Bronchial epithelial cell (primary cell): ENCODE measurements around the gene WDR37. TPM values are rescaled to one million over a fixed set of nuclear protein-coding genes. Genes with fewer than 3 reads are reported as not detected.

Experiments
- DNase-seq: peaks from one replicate; pipeline ENCODE4 v3.0.0-alpha.2; 2010; ENCODE audit warnings: low read depth
- FAIRE-seq: peaks from 2 replicates; lab custom pipeline; 2011; peaks lifted over from hg19 to GRCh38; lab: Jason Lieb, UNC
- H3K27me3 ChIP-seq: 2 replicates; pipeline ENCODE4 v1.5.1; 2011; ENCODE audit warnings: low read length; ENCODE audit not compliant: control insufficient read depth, insufficient read depth
- H3K36me3 ChIP-seq: 2 replicates; pipeline ENCODE4 v1.5.1; 2011; ENCODE audit warnings: low read length; ENCODE audit not compliant: control insufficient read depth, insufficient read depth
- H3K4me3 ChIP-seq: 2 replicates; pipeline ENCODE4 v1.5.1; 2011; ENCODE audit warnings: mild to moderate bottlenecking, low read depth, low read length, control low read depth
- total RNA-seq: library from RNA; depleted of rRNA; stranded (reverse); fragments of >200 nt; gene quantifications from 2 replicates; pipeline ENCODE4 v1.2.1, GENCODE V29; 2014
- TF ChIP-seq, protein P1 (sequence below): IDR thresholded peaks from 2 replicates; pipeline ENCODE4 v1.5.1; 2011; ENCODE audit warnings: mild to moderate bottlenecking, moderate library complexity, low read length, control low read depth, inconsistent platforms; ENCODE audit not compliant: insufficient read depth, severe bottlenecking

The WDR37 gene
- total RNA-seq, 1 donor from 2014 or later, result 11.1 TPM

DNA sequence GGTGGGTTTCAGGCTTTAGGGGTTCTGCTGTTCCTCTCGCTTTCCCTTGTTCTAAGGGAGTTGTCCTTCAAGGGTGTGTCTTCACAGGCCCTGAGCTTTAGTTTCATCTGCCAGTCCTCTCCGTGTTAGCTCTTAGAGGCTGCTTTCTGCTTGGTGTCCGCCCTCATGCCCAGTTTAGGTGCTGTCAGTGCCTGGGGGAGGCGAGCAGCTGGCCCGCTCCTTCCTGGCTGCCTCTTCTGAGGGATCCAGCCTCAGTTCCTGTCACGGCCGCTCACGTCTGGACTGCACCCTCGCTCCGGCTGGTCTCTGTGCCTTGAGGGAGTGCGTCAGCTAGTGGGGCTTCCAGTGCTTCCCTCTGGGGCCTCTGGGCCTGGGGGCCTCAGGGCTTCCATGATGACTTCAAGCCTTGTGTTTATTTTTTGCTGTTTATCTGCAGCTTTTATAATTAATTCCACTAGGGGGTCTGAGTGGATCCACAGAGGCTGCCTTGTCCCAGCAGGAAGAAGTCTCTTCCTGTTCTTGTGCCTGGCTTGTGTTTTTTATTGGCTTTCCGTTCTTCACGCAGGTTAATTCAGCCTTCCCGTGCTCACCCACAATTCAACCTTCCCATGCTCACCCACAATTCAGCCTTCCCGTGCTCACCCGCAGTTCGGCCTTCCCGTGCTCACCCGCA lies 33.0 kb downstream of the WDR37 start:
- FAIRE-seq, result no peak
- Histone ChIP-seq H3K4me3 (no peak overlapping the region), H3K27me3 (no peaks in the 10 kb centered on the region), H3K36me3 (peaks cover 27% of the 10 kb centered on the region)
- TF ChIP-seq, protein P1, sequence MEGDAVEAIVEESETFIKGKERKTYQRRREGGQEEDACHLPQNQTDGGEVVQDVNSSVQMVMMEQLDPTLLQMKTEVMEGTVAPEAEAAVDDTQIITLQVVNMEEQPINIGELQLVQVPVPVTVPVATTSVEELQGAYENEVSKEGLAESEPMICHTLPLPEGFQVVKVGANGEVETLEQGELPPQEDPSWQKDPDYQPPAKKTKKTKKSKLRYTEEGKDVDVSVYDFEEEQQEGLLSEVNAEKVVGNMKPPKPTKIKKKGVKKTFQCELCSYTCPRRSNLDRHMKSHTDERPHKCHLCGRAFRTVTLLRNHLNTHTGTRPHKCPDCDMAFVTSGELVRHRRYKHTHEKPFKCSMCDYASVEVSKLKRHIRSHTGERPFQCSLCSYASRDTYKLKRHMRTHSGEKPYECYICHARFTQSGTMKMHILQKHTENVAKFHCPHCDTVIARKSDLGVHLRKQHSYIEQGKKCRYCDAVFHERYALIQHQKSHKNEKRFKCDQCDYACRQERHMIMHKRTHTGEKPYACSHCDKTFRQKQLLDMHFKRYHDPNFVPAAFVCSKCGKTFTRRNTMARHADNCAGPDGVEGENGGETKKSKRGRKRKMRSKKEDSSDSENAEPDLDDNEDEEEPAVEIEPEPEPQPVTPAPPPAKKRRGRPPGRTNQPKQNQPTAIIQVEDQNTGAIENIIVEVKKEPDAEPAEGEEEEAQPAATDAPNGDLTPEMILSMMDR, result no peak
- no peak for DNase-seq

DNA sequence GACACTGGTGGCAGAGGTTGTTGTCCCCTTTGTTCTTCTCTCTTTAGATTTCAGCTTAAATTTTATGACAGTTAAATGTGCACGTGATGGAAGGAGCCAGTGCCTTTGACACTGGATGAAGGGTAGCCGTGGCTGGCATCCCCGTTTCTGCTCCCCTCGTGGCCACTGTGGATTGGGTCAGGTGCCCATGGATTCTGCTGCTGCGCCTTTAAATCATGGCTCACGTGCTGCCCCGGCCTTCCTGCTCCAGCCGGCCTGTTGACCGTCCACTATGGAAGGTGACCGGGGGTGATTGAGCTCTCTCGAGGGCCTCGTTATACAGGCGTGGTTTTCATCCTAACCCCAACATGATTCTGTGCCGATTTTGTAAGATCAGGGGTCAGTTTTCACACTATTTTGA lies 34.5 kb downstream of the WDR37 start:
- DNase-seq (no peak), FAIRE-seq (no peak)
- Histone ChIP-seq H3K36me3 (peaks cover 22% of the 10 kb centered on the region), H3K27me3 (no peaks in the 10 kb centered on the region), H3K4me3 (no peak overlapping the region)
- TF ChIP-seq, protein P1, result no peak

DNA sequence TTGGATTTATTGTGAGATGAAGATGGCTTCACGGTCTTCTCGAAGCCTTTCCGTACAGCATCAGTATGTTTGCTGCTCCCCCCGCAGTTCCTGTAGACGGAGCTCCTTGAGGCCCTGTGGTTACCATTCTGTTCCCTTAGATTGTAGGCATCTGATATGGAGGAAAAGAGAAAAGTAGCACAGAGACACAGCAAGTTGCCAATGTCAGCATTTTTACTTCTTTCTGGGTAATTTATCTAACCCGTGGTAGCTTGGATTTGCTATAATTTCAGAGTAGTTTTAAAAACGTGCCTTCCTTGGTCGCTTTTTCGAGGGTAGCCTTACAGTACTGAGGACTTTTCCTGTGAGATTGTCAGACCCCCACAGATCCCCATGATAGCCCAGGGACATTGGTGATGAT lies 37.5 kb downstream of the WDR37 start:
- DNase-seq, result no peak
- H3K36me3 ChIP-seq, result peaks cover 23% of the 10 kb centered on the region
- no peak overlapping the region for H3K4me3 ChIP-seq
- no peaks in the 10 kb centered on the region for H3K27me3 ChIP-seq
- no peak for FAIRE-seq
- TF ChIP-seq, protein P1, result no peak

DNA sequence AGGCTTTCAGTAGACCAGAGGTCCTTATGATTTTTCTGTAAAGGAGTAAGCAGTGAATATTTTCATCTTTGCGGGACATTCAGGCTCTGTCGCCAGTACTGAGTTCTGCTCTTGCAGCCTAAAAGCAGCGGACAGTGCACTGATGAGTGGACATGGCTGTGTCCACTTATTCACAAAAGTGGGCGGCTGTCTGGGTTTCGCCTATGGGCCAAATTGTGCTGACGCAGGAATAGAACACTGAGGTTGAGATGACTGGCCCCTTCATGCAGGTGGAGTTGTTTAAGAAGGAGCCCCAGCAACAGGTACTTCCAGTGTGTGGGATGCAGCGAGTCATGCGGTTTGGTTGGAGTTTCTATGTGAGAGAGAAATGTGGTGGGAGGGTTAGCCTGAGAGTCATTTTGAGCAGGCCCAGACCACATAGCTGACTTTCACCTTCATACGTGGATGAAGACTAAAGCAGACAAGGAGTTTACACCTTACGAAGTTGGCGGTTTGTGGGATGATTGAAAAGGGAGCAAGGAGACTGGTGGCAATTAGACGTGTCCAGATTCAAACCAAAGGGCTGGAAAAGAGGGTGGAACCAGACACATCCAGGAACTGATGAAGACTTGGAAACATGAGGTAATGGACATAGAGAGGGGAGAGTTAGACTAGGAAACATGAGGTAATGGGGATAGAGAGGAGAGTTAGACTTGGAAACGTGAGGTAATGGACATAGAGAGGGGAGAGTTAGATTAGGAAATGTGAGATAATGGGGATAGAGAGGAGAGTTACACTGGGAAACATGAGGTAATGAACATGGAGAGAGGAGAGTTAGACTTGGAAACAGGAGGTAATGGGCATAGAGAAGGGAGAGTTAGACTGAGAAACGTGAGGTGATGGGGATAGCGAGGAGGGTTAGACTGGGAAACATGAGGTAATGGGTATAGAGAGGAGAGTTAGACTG lies 38.2 kb downstream of the WDR37 start:
- TF ChIP-seq, protein P1, result no peak
- DNase-seq (peak; percentile 11), FAIRE-seq (no peak)
- Histone ChIP-seq H3K36me3 (peaks cover 22% of the 10 kb centered on the region), H3K4me3 (no peak overlapping the region), H3K27me3 (no peaks in the 10 kb centered on the region)

DNA sequence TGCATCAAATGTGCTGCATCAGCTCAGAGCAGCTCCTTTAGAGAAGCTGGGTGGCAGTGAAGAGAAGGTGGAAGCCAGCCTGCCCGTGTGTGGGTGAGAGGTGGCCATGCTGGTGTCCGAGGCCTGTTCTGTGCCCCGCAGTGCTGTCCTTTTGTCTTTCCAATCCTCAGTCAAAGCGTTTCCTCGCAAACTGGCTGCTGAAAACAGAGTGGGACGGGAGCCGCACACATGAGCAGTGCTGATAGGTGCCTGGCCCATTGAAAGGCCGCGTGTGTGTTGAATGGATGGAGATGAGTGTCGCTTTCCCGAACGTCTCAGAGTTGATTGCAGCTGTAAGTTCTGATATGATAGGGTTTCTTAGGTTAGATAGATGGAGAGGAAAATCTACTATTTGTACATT lies 39.3 kb downstream of the WDR37 start:
- DNase-seq (no peak), FAIRE-seq (no peak)
- Histone ChIP-seq H3K27me3 (no peaks in the 10 kb centered on the region), H3K36me3 (peaks cover 21% of the 10 kb centered on the region), H3K4me3 (no peak overlapping the region)
- TF ChIP-seq, protein P1, result no peak
